DMS53 treated with DMSO at 0.1 percent for 48 hours (cell line): ENCODE data around the gene RNU6-9.

Experiments
- DNase-seq: peaks from one replicate; lab custom pipeline; 2025; ENCODE audit not compliant: unreplicated experiment; lab: John Stamatoyannopoulos, UW

RNU6-9 gene

DNA sequence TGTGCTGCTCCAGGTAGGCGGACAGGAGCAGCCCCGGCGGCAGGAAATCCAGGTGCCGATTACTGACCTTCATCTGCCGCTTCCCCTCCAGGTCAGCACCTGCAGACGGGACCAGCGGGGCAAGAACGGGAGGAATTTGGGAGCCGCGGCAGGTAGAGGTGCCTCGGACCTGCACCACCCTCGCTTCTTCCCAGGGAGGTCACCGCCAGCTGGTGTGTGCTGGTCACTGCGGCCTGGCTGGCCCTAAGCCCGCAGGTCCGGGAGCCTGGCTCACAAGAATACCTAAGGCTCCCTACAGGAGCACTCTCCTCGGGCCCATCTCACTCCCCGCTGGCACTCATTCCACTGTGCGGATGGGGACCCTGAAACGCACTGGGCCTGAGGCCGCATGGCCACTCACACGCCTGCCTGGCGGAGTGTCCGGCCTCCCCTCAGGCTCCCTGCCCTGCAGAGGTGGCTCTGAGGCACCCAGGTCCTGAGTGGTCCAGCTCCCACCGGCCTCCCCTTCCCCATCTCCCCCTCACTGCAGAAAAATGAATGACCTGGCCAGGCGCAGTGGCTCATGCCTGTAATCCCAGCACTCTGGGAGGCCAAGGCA, 4.3 kb downstream of the RNU6-9 start:
- no peak for DNase-seq

DNA sequence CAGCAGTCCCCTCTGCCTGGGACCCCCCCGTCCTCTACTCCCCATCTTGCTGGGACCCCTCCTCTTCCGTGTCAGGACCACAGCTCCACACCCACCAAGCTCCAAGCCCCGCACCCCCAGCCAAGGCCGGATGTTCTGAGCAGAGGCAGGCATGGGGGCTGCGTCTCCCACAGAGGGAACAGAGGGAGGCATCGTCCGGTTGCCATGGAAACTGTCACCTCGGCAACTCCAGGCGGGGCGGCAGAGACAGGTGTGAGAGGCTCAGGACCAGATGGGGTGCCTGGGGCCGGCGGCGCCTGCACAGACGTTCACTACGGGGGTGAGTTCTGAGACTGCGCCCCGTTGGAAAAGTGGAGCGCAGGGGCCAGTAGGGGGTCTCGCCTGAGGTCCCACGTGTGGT, 5.4 kb downstream of the RNU6-9 start:
- no peak for DNase-seq

DNA sequence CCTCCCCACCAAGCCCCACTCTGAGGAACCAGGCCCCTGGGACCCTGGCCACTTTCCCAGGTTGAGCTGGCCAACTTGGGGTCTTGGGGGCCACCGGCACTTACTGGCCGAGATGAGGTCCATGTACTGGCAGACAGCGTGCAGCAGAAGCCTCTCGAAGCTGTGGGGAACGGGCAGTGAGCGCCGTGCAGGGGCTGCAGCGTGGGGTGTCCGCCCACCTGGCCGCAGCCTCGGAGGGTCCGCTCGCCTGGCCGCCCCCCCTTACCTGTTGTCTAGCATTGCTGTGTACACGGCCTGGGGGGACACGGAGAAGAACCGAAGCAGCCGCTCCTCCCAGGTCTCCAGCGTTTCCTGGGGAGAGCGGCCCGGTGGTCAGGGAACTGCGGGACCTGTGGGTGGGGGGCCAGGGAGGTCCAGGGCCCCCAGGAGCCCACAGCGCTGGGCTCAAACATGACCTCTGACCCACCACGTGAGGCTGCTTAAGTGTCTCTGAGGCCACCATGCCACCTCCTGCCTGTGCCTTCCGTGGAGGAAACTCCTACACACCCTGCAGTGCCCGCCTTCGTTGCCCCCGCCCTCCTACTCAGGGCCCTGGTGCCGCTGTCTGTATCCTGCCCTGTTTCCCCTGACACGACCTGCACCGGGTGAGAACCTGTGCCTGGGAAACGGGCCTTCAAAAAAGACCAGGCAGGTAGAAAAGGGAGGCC, 6.2 kb downstream of the RNU6-9 start:
- DNase-seq = no peak

DNA sequence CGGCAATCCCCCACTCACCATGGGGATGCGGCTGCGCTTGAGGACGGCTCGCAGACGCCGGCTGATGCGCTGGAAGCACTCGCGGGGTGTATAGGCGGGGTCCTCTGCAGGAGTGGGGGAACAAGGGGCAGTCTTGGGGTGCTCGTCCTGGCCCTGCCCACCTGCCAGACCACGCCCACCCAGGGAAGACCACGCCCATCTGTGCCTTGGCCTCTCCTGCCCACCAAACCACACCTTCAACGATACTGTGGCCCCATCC, 6.7 kb downstream of the RNU6-9 start:
- DNase-seq = no peak

DNA sequence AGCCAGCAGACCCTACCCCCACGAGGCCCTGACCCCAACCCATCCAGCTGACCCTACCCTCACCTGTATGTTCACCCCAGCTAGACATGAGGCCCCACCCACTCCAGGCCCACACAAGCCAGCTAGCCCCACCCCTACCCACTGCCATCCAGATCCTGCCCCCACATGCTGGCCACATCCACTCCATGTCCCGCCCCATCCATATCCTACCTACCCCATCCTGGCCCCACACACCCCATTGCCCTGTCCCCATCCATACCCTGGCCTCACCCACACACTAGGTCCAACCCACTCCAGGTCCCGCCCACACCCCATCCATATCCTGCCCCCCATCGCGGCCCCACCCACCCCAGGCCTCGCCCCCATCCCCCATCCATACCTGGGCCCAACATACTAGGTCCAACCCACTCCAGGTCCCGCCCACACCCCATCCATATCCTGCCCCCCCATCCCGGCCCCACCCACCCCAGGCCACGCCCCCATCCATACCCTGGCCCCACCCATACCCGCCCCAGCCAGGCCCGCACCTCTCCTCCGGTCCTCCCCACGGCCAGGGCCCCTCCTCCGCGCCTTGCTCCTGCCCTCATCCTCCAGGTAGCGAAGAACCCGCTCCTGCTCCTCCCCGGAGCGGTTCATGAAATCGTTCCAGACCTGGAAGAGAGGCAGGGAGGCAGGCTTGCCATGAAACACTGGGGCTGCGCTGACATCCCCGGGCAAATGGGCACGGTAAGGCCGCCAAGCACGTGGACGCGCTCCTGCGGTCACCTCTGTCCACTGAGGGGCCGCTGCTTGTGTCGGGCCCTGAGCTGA, 7.2 kb downstream of the RNU6-9 start:
- DNase-seq = no peak

DNA sequence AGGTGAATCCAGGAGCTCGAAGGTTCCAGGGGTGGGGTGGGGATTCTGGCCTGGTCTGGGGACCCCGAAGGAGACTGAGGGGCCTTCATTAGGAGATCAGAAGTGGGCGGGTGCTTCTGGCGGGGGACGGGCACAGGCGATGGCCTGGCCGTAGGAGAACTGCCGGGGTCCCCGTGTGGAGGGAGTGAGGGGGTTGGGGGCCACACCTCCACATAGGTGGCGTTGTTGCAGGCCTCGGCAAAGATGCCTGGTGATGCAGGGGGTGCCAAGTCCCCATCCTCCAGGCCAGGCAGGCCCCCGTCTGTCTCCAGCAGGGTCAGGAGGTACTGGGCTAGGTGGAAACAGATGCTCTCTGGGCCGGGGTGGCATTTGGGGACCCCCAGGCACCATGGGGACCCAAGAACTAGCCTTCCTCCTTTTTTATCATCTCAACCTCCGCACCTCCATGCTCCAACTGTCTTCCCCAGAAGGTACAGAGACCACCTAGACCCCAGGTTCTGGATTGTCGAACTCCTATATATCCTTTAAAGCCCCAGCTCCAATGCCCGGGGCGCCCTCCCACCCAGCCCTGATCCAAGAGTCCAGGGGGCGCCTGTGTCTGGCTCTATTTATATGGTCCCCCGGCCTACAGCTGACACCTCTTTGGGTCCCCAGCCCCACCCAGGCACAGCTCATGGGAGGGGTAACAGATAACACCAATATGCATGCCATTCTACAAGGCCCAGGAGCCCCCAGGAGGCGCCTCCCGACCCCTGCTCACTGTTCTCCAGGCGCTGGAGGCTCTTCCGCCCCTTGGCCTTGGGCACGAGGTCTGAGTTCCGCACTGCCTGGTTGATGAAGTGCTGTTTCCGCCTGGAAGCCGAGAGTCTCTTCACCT, 8.2 kb downstream of the RNU6-9 start:
- no peak for DNase-seq

DNA sequence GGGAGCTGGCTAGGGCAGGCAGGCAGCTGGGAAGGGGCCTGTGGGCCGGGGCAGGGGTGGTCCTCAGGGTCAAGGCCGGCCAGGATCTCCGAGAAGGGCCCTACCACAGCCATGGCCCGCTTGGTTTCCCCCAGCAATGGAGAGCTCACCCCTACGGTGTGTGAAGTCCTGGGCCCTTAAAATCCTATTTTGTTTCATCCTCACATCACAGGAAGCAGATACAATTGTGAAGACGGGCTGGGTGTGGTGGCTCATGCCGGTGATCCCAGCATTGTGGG, 8.7 kb downstream of the RNU6-9 start:
- no peak for DNase-seq

DNA sequence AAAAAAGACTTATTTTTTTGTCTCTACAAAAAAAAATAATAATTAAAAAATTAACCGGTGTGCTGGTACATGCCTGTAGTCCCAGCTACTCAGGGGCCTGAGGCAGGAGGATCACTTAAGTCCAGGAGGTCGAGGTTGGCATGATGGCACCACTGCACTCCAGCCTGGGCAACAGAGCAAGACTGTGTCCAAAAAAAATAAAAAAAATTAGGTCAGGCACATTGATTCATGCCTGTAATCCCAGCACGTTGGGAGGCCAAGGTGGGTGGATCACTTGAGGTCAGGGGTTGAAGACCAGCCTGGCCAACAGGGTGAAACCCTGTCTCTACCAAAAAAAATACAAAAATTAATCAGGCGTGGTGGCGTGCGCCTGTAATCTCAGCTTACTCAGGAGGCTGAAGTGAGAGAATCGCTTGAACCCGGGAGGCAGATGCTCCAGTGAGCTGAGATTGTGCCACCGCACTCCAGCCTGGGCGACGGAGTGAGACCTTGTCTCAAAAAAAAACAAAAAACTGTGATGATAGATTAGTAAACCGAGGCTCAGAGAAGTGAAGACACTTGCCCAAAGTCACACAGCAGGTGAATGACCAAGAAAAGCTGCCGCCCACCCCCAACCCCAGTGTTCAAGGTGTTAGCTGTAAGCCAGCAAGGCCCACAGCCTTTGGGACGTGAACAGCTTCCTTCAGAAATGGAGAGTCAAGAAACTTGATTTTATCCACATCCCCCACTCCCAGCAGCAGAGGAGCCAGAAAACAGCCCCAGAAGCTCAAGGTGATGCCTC, 9.4 kb downstream of the RNU6-9 start:
- no peak for DNase-seq

DNA sequence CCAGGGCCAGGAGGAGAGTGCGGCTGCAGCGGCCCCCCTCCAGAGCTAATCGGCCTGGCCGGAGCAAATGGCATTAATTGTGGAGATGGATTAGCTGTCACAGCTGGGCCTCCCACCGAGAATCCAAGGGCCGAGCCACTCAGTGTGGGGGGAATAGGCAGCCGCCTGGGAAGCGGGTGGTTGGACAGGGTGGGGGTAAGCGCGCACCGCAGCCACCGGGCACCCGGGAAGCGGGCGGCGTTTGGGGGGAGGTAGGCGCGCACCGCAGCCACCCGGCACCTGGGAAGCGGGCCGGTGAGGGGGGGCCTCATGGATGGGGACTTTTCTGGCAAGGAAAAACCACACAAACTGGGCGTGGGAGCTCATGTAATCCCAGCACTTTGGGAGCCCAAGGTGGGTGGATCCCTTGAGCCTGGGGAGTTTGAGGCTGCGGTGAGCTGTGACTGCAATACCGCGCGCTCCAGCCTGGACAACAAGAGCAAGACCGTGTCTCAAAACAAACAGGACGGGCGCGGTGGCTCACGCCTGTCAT, 10.0 kb downstream of the RNU6-9 start:
- no peak for DNase-seq

DNA sequence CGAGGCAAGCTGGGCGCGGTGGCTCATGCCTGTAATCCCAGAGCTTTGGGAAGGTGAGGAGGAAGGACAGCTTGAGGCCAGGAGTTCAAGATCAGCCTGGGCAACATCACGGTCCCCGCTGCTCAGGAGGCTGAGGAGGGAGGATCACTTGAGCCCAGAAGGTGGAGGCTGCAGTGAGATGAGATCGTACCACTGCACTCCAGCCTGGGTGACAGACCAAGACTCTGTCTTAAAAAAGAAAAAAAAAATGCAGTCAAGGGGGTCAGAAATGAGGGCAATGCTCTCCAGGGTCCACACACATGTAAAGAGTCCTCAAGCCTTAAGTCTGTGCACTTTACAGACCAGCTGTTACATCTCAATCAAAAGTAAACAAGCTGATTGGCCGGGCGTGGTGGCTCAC, 11.3 kb downstream of the RNU6-9 start:
- DNase-seq = no peak

DNA sequence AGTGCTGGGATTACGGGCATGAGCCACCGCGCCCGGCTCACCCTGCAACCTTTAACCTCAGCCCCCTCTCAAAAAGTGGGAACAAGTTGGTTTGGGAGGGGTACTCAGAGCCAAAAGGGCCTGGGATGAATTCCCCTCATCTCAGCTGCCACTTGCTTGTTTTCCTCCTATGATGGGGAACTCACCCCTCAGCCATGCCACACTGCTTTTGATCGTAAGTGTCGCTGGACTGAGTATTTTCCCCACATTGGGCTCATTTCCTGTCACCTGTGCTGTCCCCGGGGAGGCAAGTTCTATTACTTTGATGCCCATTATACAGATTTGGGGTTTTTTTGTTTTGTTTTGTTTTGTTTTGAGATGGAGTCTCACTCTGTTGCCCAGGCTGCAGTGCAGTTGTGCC, 13.2 kb downstream of the RNU6-9 start:
- no peak for DNase-seq

DNA sequence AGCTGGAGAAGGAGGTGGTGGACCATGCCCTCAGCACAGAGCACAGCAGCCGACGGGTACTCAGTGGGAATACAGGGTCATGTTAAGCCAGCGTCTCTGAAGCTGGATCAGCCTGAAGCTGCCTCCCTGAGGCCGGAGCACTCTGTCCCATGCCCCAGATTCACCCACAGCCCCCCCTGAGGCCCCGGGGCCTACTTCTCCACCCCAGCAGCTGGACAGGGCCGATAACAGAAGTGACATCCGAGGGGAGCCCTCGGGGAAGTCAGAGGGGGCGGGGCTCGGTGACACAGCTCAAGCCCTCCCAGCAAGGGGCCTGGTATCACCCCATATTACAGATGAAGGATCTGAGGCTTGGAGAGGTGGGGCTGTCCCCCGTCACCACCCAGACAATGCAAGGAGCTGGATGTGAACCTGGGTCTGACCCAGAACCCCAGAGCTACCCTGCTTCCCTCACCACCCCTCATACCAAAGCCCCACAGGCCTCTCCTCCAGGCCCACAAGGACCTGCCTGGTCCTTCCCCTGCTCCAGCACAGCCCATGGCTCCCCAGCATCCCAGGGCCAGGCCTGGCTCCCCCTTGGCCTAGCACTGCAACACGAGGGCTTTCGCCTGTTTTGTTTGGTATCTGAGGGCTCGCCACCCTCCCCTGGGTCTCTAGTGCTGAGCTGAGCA, 14.0 kb downstream of the RNU6-9 start:
- no peak for DNase-seq

DNA sequence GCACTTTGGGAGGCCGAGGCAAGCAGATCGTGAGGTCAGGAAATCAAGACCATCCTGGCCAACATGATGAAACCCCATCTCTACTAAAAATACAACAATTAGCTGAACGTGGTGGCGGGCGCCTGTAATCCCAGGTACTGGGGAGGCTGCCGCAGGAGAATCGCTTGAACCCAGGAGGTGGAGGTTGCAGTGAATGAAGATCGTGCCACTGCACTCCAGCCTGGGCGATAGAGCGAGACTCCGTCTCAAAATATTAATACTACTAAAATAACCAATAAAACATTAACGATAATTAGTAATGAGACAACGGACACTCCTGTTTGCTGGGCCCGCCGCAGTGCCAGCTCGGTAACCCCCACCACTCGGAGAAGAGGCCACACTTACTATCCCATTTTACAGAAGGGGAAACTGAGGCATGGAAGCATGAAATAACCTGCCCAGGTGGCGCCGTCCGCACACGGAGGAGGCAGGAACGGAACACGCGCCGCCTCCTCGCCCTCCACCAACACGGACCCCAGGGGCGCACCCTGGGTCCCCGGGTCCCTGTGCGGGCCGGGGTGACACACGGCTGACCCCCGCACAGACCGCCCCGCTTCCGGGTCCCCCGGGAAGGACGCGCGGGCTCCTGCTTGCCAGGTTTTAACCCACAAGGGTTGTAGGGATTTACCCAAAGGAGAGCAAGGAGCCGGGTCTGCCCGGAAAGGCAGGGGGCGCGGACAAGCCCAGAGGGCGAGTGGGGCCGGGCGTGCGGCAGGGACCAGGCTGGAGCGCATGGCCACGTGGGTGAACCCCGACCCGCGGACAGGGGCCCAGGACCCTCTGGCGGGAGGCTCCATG, 18.1 kb downstream of the RNU6-9 start:
- DNase-seq = no peak

DNA sequence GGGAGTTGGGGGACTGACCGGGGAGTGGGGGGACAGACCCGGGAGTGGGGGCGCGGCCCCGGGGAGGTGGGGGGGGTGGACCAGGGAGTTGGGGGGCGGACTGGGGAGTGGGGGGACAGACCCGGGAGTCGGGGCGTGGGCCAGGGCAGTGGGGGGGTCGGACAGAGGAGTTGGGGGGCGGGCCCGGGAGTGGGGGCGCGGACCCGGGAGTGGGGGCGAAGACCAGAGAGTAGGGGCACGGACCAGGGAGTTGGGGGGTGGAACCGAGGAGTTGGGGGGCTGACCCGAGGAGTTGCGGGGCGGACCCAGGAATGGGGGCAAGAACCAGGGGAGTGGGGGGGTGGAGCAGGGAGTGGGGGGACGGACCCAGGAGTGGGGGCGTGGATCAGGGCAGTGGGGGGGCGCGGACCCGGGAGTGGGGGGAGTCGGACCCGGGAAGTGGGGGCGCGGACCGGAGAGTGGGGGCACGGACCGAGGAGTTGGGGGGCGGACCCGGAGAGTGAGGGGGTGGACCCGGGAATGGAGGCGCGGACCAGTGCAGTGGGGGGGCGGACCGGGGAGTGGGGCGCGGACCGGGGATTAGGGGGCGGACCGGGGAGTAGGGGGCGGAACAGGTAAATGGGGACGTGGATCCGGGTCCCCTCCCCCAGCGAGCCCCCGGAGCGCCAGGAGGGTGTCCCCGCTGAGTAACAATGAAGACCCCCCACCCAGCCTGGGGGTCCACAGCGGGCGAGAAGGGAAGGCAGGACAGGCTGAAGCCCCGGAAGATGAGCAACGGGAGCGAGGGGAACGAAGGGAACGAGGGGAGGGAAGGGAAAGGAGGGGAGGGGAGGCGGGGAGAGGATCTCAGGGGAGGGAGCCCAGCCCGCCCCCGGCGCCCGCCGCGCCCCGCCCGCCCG, 19.1 kb downstream of the RNU6-9 start:
- no peak for DNase-seq

DNA sequence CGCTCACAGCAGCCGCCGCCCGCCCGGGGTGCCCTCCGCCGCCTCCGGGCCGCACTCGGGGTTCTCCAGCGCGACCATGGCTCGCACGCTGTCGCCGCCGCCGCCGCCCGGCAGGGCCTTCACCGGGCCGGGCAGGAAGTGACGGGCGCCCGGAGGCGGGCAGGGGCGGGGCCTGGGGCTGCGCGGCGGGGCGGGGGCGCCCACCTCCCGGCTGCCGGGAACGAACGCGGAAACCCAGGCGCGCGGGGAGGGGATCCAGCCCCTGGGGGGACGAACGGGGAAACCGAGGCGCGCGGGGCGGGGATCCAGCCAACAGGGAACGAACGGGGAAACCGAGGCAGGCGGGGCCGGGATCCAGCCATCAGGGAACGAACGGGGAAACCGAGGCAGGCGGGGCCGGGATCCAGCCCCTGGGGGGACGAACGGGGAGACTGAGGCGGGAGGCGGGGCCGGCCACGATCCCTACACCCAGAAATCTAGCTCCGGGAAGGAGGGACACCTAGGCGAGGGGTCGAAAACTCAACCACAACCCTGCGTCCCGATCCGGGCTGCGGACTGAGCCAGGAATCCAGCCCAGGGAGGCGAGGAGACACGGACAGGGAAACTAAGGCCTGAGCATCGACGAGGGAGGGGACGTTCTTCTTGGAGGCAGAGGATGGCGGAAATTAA, 19.9 kb downstream of the RNU6-9 start, which contains the start of gene R3HDM4:
Gene R3HDM4, minus strand, starts transcription at position 140 of the 669 bp plus-strand sequence. Its CDS starts 62 bp downstream, at position 78.
- peak; percentile 20 for DNase-seq

DNA sequence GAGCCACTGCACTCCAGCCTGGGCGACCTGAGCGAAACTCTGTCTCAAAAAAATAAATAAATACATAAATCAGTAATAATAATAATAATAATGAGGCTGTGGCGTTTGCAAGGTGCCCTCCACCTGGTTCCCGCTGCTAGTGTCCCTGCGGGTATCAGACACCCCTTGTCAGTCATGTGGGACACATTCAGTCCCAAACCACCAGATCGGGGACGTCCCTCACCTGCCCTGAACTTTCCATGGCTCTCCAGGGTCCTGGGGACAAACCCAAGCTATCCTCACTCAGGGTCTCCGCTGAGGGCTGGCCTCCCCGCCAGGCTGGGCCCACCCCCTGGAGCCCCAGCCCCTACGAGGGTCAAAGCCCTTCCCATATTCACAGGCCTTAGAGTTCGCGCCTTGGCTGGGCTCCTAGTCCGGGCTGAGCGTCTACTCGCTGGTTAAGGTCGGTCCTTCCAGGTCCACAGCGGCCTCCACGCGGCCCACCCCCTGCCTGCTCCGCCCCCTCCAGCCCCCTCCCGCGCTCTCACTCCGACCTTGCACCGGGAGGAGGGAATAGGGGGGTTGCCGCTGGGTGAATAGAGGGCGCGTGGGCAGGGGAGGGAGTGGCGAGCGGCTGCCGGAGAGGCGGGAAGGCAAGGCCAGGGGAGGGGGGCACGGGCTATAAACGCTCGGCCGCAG, 23.5 kb downstream of the RNU6-9 start:
- no peak for DNase-seq
